IPS DF 4.7 (cell line): Measurements from ENCODE around the gene SLC7A10.
"Not testable (repeated sequence)": the region's sequence is repeated elsewhere in the genome, so short reads cannot be mapped to it uniquely, and the experiment has no call there.

ENCODE experiments used
- DNase-seq: peaks from one replicate; pipeline ENCODE4 v3.0.0-alpha.2; 2013; ENCODE audit warnings: low spot score; ENCODE audit errors: extremely low read depth

SLC7A10 gene

DNA sequence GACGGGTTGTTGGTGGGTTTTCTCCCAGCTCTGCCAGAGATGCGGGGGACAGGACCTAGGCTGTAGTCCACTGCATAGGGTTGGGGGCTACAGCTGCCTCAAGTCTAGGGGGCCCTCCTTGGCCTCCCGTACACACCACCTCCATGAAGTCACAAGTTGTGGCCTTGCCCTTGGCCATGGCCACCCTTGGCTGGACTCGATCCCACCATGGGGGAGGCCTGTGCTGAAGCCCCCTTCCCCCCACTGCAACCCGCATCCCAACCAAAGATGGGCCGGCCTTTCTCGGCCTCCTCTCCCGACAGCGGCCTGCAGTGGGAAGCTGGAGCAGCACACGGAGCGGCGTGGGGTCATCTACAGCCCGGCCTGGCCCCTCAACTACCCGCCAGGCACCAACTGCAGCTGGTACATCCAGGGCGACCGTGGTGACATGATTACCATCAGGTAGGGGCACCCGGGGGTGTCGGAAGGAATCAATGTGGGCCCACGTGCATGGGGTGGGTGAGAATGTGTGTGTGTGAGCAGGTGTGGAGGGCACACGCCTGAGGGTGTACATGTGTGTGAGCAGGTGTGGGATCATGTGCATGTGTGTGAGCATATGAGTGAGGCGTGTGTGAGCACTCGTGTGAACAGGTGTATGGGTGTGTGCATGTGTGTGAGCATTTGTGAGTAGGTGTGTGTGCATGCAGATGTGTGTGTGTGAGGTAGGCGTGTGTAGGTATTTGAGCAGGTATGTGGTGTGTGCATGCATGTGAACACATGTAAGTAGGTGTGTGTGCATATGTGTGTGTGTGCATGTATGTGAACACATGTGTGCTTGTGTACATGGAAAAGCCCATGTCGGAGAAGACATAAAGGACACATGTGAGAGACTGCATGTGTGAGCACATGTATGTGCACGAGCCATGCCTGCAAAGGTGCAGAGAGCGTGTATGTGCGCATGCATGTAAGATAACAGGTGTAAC is 22.8 kb downstream of the SLC7A10 start:
- no peak for DNase-seq

DNA sequence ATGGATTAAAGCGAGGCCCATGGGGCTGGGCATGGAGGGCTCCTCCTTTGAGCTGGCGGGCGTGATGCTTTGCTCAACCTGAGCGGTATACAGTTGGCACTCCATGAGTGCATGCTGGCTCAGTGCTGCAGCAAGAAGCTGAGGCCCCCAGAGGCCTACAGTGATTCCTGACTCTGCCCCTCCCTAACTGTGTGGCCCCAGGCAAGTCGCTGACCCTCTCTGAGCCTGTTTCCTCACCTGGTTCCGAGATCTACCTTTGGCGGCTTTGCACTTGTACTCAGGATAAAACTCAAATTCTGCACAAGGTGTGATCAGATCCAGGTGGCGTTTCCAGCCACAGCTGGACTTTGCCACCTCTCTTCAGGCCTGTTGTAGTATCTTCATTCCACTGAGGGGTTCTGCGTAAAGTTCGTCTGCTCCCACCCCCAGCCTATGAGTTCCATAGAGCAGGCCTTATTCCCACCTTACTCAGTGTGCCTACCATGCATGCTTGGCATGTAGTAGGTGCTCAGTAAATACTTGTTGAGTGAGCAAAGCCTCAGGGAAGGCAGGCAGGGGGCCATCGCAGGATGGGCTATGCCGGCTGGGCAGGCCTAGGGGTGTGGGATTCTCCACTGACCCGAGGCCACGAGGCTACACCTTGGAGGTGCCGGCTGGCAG is 23.6 kb downstream of the SLC7A10 start:
- DNase-seq, result no peak

DNA sequence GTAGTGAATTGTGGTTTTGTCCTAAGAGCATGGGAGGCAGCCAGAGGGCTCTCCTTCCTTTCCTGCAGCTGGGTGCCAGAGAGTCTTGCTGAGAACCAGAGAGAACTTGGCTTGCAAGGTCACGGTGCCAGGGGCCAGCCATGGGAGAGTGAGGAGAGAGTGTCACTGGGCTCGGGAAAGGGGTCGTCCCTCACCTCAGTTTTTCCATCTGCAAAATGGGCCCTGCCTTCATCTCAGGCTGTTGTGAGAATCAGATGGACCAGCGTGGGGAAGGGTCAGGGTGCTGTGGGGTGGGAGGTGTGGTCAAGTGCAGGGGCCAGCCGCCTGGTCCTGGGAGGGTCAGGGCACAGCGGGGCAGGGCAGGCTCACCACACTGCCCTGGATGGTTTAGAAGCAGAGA is 24.2 kb downstream of the SLC7A10 start:
- DNase-seq, result no peak

DNA sequence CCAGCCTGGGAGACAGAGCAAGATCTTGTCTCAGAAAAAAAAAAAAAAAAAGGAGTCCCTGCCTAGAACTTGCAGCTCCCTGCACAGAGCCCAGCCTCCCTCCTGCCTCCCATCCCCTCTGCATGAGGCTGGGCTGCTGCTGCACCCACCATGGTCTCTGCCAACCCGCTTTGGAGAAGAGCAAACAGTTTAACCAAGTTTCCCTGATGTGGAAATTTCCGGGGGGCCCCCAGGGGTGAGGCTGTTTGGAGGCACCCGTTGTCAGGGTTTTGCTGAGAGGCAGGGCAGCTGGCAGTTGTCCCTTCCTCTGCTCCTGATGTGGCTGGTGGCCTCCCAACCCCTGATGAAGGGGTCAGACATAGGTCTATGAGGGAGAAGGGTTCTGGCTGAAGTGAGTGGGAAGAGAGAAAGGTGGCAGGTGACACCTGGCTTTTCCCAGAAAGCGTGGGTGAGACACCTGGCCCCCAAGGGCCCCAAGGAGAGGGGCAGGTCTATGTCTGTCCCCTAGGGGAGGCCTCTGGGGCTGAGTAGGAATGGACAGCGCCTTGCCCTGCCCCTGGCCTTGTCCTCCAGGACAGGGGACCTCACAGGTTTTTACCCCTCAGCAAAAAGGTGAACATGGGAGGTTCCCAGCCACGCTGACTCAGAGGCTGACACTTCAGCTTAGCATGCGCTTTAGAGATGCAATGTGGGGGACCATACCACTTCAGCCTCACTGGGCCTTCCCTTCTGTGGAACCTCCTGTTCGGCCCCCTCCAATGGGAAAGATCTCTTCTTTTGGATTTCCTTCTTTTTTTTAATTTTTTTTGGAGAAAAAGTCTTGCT is 26.0 kb downstream of the SLC7A10 start:
- DNase-seq, result no peak

DNA sequence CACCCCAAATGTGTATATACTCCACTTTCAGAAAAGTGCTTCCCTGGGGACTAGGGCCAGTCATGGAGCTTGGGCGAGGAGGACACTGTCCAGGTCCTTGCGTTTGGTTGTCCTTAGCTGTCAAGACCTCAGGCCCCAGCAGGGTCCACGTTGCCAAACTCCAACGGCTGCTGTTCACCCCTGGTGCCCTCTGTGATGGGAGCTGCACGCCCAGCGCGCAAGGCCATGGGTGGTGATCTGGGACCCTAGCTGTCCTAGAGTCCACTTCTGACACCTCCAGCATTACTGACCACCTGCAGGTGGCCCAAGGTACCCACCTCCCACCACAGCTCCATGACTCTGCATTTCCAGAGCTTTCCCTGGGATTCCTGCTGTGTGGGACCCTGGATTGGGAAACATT is 27.5 kb downstream of the SLC7A10 start:
- no peak for DNase-seq

DNA sequence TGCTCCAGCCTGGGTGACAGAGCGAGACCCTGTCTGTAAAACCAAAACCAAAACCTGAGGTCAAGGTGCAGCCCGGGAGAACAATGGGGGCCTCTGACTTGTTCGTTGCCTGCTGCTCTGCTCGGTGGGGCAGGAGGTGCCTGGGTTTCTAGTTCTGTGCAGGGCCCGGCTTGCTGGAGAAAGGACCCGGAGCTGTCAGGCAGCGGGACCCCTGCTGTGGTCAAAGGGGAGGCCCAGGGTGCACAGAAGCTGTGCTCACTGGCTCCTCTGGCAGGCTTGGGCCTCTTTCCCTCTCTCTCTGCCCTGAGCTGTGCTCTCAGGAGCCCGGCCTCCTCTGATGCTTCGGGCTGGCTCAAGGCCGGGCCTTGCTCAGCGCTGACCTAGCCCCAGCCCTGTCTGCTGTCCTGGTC is 28.1 kb downstream of the SLC7A10 start:
- DNase-seq, result no peak

DNA sequence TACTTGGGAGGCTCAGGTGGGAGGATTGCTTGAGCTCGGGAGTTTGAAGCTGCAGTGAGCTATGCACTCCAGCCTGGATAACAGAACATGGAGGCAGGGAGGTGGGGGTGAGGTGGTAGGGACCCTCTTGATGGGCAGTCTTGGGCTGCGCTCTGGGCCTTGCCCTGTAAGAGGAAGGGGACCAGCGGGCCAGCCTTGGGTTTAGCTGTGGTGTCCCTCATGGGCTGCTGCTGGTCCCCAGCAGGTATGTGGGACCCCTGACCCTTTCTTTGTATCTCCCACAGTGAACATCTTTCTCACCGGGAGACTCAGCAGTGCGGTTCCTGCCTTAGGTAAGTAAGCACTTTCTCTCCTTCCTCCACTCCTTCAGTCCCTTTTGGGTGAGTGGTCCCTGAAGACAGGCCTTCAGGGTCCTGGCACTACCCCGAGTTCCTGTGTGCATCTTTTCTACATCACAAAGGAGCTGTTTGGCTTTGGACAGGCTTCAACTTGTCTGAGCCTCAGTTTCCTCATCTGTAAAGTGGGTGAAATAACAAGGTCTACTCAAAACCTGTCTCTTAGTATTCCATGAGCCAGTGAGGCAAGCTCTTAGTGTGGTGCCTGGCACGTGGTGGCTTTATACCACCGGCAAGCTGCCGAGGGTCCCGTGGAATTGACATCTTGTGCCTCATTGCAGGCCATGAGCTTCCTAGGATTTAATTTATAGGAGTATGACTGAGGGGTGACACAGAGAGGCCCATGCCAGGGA is 29.0 kb downstream of the SLC7A10 start:
- DNase-seq, result no peak

DNA sequence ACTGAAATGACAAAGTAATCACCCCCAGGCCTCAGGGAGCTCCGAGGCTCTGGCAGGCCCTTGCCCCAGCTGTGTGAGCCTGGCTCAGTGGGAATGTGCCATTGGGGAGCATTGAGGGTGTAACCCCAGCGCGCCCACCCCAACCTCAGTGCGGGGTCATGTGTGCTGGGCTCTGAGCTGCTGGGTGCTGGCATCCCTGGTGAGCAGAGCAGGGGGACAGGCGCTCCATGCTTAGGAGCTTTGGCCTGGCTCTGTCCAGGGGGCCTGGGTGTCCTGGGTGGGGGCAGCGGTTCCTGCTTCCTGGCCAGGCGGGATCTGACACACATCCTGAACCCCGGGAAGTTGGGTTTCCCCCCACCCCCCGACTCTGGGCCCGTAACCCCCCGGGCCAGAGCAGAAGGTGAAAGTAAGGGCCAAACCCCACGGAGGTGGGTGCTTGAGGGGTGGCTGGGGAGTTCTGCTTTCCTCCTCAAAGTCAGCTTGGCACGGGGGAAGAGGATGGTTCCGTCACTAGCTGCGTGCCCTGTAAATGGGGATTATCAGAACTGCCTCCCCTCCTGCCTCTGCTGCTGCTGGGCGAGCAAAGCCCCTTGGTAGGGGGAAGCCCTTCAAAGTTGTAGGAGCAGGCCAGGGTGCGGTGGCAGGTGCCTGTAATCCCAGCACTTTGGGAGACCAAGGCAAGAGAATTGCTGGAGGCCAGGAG is 29.9 kb downstream of the SLC7A10 start:
- no peak for DNase-seq

DNA sequence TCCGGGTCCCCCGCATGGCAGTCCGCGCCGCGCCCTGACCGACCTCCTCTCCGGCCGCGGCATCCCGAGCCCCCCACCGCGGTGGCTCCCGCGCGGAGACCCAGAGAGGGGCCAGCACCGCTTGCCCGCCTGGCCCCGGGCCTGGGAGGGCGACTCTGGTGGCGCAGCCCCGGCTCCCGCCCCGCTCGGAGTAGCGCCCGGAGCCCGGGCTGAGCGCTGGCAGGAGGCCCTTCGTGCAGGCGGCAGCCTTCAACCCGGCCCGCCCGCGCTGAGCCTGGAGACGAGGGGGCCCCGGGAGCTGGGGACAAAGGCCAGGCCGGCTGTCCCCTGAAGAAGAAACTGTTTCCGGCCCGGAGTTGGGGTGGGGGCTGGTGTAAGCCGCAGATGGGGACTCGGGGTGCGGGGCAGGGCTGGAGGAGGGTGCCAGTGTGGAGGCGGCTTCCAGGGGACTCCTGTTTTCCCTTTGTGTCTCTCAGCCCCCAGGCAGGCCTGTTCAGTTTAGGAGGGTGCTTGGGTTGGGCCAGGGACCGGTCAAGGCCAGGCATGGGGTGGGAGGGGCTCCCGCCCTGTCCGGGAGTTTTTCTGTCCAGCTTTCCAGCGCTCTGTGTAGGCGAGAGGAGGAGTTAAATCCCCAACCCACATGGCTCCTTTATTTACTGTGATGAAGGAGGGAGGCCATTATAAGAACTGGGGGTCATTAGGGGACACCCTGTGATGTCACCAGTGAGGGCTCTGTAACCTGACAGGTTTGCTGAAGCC is 30.6 kb downstream of the SLC7A10 start:
- no peak for DNase-seq

DNA sequence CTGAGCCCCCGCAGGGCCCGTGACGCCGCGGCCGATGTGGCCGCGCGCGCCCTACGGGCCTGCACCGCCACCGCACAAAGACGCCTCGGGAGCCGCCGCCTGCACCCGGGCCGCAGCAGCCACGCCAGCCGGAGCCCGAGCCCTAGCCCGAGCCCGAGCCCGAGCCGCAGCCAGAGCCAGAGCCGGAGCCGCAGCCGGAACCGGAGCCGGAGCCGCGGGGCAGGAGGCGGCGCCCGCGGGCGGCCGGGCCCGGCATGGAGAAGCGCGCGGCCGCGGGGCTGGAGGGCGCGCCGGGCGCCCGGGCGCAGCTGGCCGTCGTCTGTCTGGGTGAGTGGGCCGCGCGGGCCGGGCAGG is 31.1 kb downstream of the SLC7A10 start:
- no peak for DNase-seq

DNA sequence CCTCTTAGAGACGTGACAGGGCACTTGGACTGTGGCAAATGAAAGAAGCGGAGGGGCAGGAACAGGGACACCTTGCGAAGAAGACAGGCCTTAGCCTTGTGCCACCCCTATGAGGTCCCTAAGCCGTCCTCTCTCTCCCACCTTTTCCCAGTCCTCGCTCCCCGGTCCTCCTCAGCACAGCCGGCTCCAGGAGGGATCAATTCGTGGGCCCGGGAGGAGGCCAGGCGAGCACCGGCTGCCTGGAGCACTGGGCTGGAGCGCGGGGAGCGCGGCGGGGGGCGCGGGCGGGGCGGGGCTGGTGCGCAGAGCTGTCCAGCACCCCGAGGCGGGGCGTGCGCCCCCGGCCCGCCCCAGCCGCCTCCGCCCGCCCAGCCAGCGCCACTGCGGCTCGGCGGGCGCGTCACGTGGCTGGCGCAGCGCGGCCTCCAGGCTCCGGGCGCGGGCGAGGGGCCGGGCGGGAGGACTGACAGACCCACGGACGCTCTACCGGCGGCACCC is 31.7 kb downstream of the SLC7A10 start, which contains the start of gene LRP3:
LRP3 (plus strand) TSS at position 466 of the 498 bp plus-strand sequence. CDS start 456 bp downstream, outside the sequence.
- DNase-seq, result no peak

DNA sequence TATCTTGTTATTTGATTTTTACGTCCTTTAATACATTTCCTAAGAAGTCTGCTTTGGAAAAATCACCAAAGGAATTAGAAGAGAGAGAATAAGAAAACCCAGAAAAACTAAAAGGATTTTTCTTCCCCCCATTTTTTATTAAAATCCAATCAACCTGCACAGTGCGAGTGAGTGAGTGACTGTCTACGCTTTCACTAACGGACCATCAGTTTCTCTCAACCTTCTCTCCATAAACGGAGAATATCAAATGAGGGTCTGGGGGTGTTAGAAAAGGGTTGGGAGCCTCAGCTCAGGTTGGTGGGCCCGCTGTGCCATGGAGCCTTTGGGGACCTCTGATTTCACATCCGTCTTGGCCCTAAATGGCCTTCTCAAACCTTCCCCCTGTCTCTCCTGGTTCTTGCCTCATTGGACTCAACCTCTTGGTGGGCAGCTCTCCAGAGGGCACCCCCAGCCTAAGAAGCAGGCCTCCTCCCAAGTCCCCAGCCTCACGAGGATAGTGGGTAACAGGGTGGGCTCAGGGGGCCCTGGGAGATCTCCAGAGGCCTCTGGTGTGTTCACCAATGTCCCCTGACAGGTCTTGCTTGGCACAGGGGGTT is 32.3 kb downstream of the SLC7A10 start:
- DNase-seq, result no peak

DNA sequence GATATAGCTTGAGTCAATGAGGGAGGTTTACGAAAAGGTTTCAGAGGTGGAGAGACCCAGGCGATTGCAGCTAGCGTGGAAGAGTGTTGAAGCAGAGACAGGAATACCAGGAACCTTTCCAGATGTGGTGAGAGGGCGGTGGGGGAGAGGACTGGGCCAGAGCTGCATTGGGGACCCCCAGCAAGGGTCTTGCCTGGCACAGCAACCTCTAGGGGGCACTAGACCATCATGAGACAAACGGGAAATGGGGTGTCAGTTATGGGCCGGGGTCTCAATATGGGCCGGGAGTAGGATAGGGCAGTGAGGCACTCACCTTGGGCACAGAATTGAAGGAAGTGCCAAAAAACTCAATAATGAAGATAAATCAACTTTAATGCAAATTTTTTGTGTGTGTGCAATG is 33.6 kb downstream of the SLC7A10 start:
- DNase-seq, result no peak

DNA sequence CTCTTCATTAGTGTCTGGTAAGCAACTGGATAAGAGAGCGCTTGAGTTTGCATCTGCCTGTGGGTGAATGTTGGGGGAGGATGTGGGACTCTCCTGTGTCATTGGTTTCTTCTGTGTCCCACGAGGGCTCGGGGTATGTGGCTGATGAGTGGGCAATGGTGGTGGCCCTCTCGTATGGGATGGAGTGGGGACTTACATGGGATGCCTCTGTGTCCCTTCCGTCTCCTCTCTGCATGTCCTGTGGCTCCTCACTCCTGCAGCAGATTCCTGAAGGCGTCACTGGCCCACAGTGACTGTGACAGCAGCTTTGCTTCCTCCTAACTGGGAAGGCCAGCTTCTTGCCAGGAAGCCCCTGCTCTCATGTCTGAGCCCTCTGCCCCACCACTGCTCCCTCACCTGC is 34.1 kb downstream of the SLC7A10 start:
- DNase-seq, result no peak

DNA sequence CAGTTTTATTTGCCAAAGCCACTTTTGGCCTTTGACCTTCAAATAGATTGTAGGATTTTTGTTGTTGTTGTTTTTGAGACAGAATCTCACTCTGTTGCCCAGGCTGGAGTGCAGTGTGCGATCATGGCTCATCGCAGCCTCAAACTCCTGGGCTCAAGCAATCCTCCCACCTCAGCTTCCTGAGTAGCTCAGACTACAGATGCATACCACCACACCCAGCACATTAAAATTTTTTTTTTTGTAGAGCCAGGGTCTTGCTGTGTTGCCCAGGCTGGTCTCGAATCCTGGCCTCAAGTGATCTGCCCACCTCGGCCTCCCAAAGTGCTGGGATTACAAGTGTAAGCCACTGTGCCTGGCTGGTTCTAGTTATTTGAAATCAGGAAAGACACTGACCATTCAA is 34.6 kb downstream of the SLC7A10 start:
- not testable (repeated sequence) for DNase-seq

DNA sequence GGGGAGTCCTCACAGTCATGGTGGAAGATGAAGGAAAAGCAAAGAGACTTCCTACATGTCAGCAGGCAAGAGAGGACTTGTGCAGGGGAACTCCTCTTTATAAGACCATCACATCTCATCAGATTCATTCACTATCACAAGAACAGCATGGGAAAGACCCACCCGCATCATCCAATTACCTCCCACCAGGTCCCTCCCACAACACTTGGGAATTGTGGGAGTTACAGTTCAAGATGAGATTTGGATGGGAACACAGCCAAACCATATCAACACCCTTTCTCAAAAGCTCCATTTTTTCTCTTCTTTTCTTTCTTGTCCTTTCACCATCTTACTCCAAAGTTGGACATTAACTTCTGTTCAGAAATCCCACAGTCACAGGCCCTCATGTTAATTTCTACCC is 36.2 kb downstream of the SLC7A10 start:
- no peak for DNase-seq

DNA sequence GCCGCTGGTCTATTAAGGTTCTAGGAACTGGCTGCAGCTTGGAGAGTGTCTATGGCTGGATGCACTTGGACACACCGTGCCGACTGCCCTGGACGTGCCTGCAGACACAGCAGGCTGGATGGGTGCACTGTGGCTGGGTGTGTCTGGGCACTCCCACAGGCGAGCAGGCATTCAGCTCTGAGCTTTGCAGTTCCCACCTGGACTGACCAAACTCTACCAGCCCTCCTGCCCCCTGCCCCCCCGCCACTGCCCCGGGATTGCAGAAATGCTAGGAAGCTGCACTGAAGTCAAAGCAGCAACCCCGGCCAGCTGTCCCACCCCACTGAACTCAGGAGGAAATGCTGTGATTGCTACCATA is 38.5 kb downstream of the SLC7A10 start:
- DNase-seq, result no peak

DNA sequence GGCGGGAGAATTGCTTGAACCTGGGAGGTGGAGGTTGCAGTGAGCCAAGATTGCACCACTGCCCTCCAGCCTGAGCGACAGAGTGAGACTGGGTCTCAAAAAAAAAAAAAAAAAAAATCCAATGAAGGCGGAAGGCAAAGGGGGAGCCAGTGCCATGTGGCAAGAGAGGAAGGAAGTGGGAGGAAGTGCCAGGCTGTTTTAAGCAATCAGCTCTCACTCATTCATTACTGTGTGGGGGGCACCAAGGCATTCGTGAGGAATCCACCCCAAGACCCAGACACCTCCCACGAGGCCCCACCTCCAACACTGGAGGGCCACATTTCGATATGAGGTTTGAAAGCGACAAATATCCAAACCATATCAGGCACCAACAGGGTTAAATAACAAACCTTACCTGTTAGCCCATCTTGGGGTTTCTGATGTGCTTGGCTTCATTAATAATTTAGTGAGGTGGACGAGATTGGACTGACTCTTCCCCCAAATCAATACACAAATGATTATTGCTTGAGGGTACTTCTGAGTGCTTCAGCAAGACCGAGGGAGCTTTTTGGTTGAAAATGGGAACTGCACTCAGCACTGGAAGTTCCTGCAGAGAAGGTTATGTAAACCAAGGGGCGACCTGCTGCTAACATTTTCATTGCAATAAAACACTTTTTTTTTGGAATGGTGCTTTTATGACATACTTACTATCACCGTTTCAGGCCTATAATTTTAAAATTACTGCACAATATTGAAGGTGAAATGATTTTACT is 39.0 kb downstream of the SLC7A10 start:
- DNase-seq, result no peak
